ENCODE results near the gene TMA16. TPM values are rescaled to one million over a fixed set of nuclear protein-coding genes. Genes with fewer than 3 reads are reported as not detected.

The TMA16 gene
- polyA plus RNA-seq, 1 donor from 2014 or later = 6.6 TPM

- Histone ChIP-seq H4K20me1 (ENCODE audit: insufficient read depth) (no peaks in the 10 kb centered on the region), H3K9me2 (ENCODE audit: insufficient read depth, low read length) (no peaks in the 10 kb centered on the region), H3K36me3 (ENCODE audit: insufficient read depth, low read length) (no peaks in the 10 kb centered on the region), H3K79me2 (replicated peaks; ENCODE audit: insufficient read depth, low read length) (no peaks in the 10 kb centered on the region), H3K4me3 (ENCODE audit: low read length) (no peak overlapping the region), H3K27ac (ENCODE audit: low read length) (no peak overlapping the region), H3K9ac (ENCODE audit: low read length) (no peak overlapping the region), H3K27me3 (ENCODE audit: insufficient read depth, low read depth, low read length) (no peaks in the 10 kb centered on the region), H3F3A (ENCODE audit: insufficient read depth, low read length, poor library complexity, severe bottlenecking) (no peaks in the 10 kb centered on the region), H2AFZ (ENCODE audit: low read depth, low read length) (no peak overlapping the region), H3K9me3 (ENCODE audit: low read length) (no peaks in the 10 kb centered on the region), H3K4me2 (ENCODE audit: low read length) (no peak overlapping the region)
- TF ChIP-seq REST (IDR thresholded peaks at IDR 0.05; ENCODE audit: borderline replicate concordance) = no peak
- TF ChIP-seq RAD21 (conservative IDR thresholded peaks at IDR 0.05) = no peak
Measured at GRCh38 chr4:163540448-163540847, 46.0 kb downstream of the TMA16 start.

- Histone ChIP-seq H3K9ac (ENCODE audit: low read length) (no peak overlapping the region), H3K9me3 (ENCODE audit: low read length) (no peaks in the 10 kb centered on the region), H3K4me2 (ENCODE audit: low read length) (no peak overlapping the region), H2AFZ (ENCODE audit: low read depth, low read length) (no peak overlapping the region), H4K20me1 (ENCODE audit: insufficient read depth) (no peaks in the 10 kb centered on the region), H3K27ac (ENCODE audit: low read length) (no peak overlapping the region), H3K27me3 (ENCODE audit: insufficient read depth, low read depth, low read length) (no peaks in the 10 kb centered on the region), H3F3A (ENCODE audit: insufficient read depth, low read length, poor library complexity, severe bottlenecking) (no peaks in the 10 kb centered on the region), H3K36me3 (ENCODE audit: insufficient read depth, low read length) (no peaks in the 10 kb centered on the region), H3K79me2 (replicated peaks; ENCODE audit: insufficient read depth, low read length) (no peaks in the 10 kb centered on the region), H3K4me3 (ENCODE audit: low read length) (no peak overlapping the region), H3K9me2 (ENCODE audit: insufficient read depth, low read length) (no peaks in the 10 kb centered on the region)
- TF ChIP-seq MXI1 (conservative IDR thresholded peaks at IDR 0.05; ENCODE audit: poor library complexity, severe bottlenecking) (no peak), CTCF (IDR thresholded peaks at IDR 0.05; ENCODE audit: poor library complexity, severe bottlenecking) (no peak), RAD21 (conservative IDR thresholded peaks at IDR 0.05) (no peak), REST (IDR thresholded peaks at IDR 0.05; ENCODE audit: borderline replicate concordance) (no peak), EP300 (conservative IDR thresholded peaks at IDR 0.05; ENCODE audit: poor library complexity, severe bottlenecking) (no peak), TAF1 (IDR thresholded peaks at IDR 0.05; ENCODE audit: low read depth) (no peak), POLR2AphosphoS5 (IDR thresholded peaks at IDR 0.05) (no peak), EZH2 (IDR thresholded peaks at IDR 0.05; ENCODE audit: borderline replicate concordance, insufficient read depth, low read length, poor library complexity, severe bottlenecking) (no peak)
Measured at GRCh38 chr4:163540977-163541376, 46.5 kb downstream of the TMA16 start.
